MM.1S (cell line): ENCODE data around the gene FAAP100.

Experiments
- CTCF ChIP-seq: fragments of 300-600 bp; sonication (generic); IDR thresholded peaks from 2 replicates; pipeline ENCODE4 v1.5.1; 2016; ENCODE audit warnings: antibody characterized with exemption, low read length, mixed read lengths
- EZH2 ChIP-seq: fragments of 300-600 bp; sonication (generic); optimal IDR thresholded peaks from 2 replicates; pipeline ENCODE3; 2017; ENCODE audit warnings: low read depth, mild to moderate bottlenecking, antibody characterized with exemption, low read length, mixed read lengths
- EZH2phosphoT487 ChIP-seq: fragments of 300-600 bp; sonication (generic); IDR thresholded peaks from 2 replicates; pipeline ENCODE4 v1.6.1; 2018; ENCODE audit warnings: antibody characterized with exemption, low read length

- TF ChIP-seq CTCF = no peak
- no peak for TF ChIP-seq EZH2
- no peak for TF ChIP-seq EZH2phosphoT487
Measured at GRCh38 chr17:81593105-81593871, 41.1 kb upstream of the FAAP100 start.
